IPS DF 19.7 (cell line): ENCODE results near the gene GALR2.

Source experiments
- DNase-seq: peaks from one replicate; pipeline ENCODE4 v3.0.0-alpha.2; 2013; ENCODE audit warnings: low read depth, low spot score

GALR2 gene

GRCh38 chr17:76079535-76079955 lies 5.0 kb downstream of the GALR2 start:
- DNase-seq: no peak

- DNase-seq: no peak
Measured at GRCh38 chr17:76079956-76080767, 5.6 kb downstream of the GALR2 start.

GRCh38 chr17:76080768-76081287 lies 6.2 kb downstream of the GALR2 start:
- DNase-seq: no peak

- DNase-seq: no peak
Measured at GRCh38 chr17:76081295-76082210, 7.0 kb downstream of the GALR2 start.

- no peak for DNase-seq
Measured at GRCh38 chr17:76082326-76083251, 8.0 kb downstream of the GALR2 start.

- DNase-seq: no peak
Measured at GRCh38 chr17:76083536-76084182, 9.1 kb downstream of the GALR2 start.

GRCh38 chr17:76085066-76085730 lies 10.6 kb downstream of the GALR2 start:
- no peak for DNase-seq

- no peak for DNase-seq
Measured at GRCh38 chr17:76085731-76086366, 11.3 kb downstream of the GALR2 start.

- DNase-seq: no peak
Measured at GRCh38 chr17:76086384-76086783, 11.8 kb downstream of the GALR2 start.

GRCh38 chr17:76087531-76087930 lies 12.9 kb downstream of the GALR2 start:
- no peak for DNase-seq

GRCh38 chr17:76088041-76088867 lies 13.7 kb downstream of the GALR2 start:
- DNase-seq: no peak

- no peak for DNase-seq
Measured at GRCh38 chr17:76088868-76089576, 14.4 kb downstream of the GALR2 start.

- DNase-seq: no peak
Measured at GRCh38 chr17:76089680-76090516, 15.3 kb downstream of the GALR2 start.

GRCh38 chr17:76090517-76091129 lies 16.0 kb downstream of the GALR2 start:
- DNase-seq: no peak

GRCh38 chr17:76091526-76092286 lies 17.1 kb downstream of the GALR2 start:
- DNase-seq: no peak
